GM12874 (cell line): ENCODE results near the gene OR2A14.
A peak's percentile ranks its signal among the peaks of the same experiment; 100 is the strongest.

Experiments used
- CTCF ChIP-seq: IDR thresholded peaks from 2 replicates; pipeline ENCODE4 v1.5.1; 2011; ENCODE audit warnings: low read depth, mild to moderate bottlenecking, control low read depth, low read length, moderate library complexity; ENCODE audit not compliant: insufficient read depth

Gene OR2A14

GRCh38 chr7:144127714-144128334, 4.8 kb downstream of the OR2A14 start:
- peak; percentile 91 for TF ChIP-seq CTCF

GRCh38 chr7:144130730-144131129, 7.8 kb downstream of the OR2A14 start:
- no peak for TF ChIP-seq CTCF

- no peak for TF ChIP-seq CTCF
Measured at GRCh38 chr7:144132262-144132661, 9.3 kb downstream of the OR2A14 start.

GRCh38 chr7:144133307-144133706, 10.3 kb downstream of the OR2A14 start:
- no peak for TF ChIP-seq CTCF

- no peak for TF ChIP-seq CTCF
Measured at GRCh38 chr7:144134116-144134515, 11.1 kb downstream of the OR2A14 start.

- no peak for TF ChIP-seq CTCF
Measured at GRCh38 chr7:144137501-144137900, 14.5 kb downstream of the OR2A14 start.

GRCh38 chr7:144142187-144142586, 19.2 kb downstream of the OR2A14 start:
- no peak for TF ChIP-seq CTCF
